Measurements from ENCODE around the gene RNF141.

Gene RNF141

GRCh38 chr11:10580623-10581022 lies 39.6 kb upstream of the RNF141 start:
- Histone ChIP-seq H2AFZ (ENCODE audit: low read depth, low read length) (no peak overlapping the region), H4K20me1 (ENCODE audit: insufficient read depth, low read length) (no peaks in the 10 kb centered on the region), H3K36me3 (ENCODE audit: insufficient read depth, low read length) (no peaks in the 10 kb centered on the region)

DNA sequence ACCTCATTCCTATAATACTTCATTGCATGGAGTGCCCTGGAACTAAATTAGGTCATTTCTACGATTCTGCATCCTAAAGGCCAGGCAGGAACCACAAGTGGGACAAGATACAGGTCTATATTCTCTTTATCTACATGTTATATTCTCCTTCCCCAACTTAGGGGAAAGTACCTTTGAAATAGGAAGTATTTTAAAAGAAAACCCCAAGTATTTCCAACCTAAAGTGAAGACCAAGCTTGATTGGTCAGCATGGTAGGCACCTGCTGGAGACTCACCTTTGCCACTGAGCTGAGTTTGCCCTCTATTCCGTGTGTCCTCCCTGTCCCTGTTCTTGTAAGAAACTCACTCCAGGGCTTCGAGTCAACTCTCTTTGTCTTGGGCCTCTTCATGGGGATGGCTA lies 38.7 kb upstream of the RNF141 start:
- no peak for ATAC-seq (ENCODE audit: insufficient read depth, low read depth)
- H3K4me2 ChIP-seq (ENCODE audit: insufficient read depth, low read length), result no peak overlapping the region

More at GRCh38 chr11:10580623-10581022, 39.6 kb upstream of the RNF141 start:
- H3K27me3 ChIP-seq (ENCODE audit: insufficient read depth, low read length, poor library complexity), result peaks cover 14% of the 10 kb centered on the region
- no peaks in the 10 kb centered on the region for H3K9me3 ChIP-seq (ENCODE audit: insufficient read depth, low read length, severe bottlenecking)
- DNase-seq (no peak), ATAC-seq (ENCODE audit: insufficient read depth, low read depth) (no peak)
- TF ChIP-seq, protein P1, sequence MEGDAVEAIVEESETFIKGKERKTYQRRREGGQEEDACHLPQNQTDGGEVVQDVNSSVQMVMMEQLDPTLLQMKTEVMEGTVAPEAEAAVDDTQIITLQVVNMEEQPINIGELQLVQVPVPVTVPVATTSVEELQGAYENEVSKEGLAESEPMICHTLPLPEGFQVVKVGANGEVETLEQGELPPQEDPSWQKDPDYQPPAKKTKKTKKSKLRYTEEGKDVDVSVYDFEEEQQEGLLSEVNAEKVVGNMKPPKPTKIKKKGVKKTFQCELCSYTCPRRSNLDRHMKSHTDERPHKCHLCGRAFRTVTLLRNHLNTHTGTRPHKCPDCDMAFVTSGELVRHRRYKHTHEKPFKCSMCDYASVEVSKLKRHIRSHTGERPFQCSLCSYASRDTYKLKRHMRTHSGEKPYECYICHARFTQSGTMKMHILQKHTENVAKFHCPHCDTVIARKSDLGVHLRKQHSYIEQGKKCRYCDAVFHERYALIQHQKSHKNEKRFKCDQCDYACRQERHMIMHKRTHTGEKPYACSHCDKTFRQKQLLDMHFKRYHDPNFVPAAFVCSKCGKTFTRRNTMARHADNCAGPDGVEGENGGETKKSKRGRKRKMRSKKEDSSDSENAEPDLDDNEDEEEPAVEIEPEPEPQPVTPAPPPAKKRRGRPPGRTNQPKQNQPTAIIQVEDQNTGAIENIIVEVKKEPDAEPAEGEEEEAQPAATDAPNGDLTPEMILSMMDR (IDR thresholded peaks at IDR 0.05; ENCODE audit: borderline replicate concordance, extremely low read depth, low read length, poor library complexity, severe bottlenecking), result no peak
- no peak for TF ChIP-seq EZH2 (IDR thresholded peaks at IDR 0.05; ENCODE audit: borderline replicate concordance, low read depth, low read length, severe bottlenecking)
- H3K9ac ChIP-seq (ENCODE audit: low read depth, low read length), result no peak overlapping the region
- H3K79me2 ChIP-seq (ENCODE audit: insufficient read depth, low read length), result no peaks in the 10 kb centered on the region
- no peak overlapping the region for H3K27ac ChIP-seq (ENCODE audit: low read length)
- no peak overlapping the region for H3K4me3 ChIP-seq (ENCODE audit: low read depth in 1 of 2, low read length in 2 of 2)
- H3K4me1 ChIP-seq (ENCODE audit: insufficient read depth, low read length), result no peaks in the 10 kb centered on the region
- H3K4me2 ChIP-seq (ENCODE audit: insufficient read depth, low read length), result no peak overlapping the region

DNA sequence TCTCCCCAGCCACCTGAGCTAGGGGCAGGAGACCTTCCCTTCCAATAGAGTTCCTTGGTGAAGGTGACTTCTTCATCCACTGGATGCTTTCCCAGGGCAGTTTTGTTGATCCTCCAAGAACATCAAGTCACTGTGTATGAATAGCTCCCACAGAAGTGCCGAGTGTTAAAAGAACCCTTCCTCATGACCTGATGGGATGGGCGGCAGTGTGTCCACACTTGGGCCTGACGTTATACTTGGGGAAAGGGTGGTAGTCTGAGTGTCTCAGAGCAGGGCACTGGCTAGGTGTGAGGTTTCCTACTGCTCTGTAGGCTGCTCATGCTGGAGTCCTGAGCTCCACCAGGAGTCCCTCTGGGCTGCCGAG lies 35.0 kb upstream of the RNF141 start:
- H3K27ac ChIP-seq (ENCODE audit: low read length), result no peak overlapping the region
- H3K36me3 ChIP-seq (ENCODE audit: insufficient read depth, low read length), result no peaks in the 10 kb centered on the region
- TF ChIP-seq, protein P1 (IDR thresholded peaks at IDR 0.05; ENCODE audit: borderline replicate concordance, extremely low read depth, low read length, poor library complexity, severe bottlenecking), result no peak
- no peak for TF ChIP-seq EZH2 (IDR thresholded peaks at IDR 0.05; ENCODE audit: borderline replicate concordance, low read depth, low read length, severe bottlenecking)
- H3K4me1 ChIP-seq (ENCODE audit: insufficient read depth, low read length), result no peaks in the 10 kb centered on the region
- H3K4me2 ChIP-seq (ENCODE audit: insufficient read depth, low read length), result no peak overlapping the region
- no peak for ATAC-seq (ENCODE audit: insufficient read depth, low read depth)
- no peak overlapping the region for H2AFZ ChIP-seq (ENCODE audit: low read depth, low read length)
- H3K9ac ChIP-seq (ENCODE audit: low read depth, low read length), result no peak overlapping the region
- H3K79me2 ChIP-seq (ENCODE audit: insufficient read depth, low read length), result no peaks in the 10 kb centered on the region
- H4K20me1 ChIP-seq (ENCODE audit: insufficient read depth, low read length), result no peaks in the 10 kb centered on the region
- peaks cover 14% of the 10 kb centered on the region for H3K27me3 ChIP-seq (ENCODE audit: insufficient read depth, low read length, poor library complexity)
- H3K9me3 ChIP-seq (ENCODE audit: insufficient read depth, low read length, severe bottlenecking), result no peaks in the 10 kb centered on the region
- no peak overlapping the region for H3K4me3 ChIP-seq (ENCODE audit: low read depth in 1 of 2, low read length in 2 of 2)
- no peak for DNase-seq

More for the DNA sequence above, 38.7 kb upstream of the RNF141 start:
- no peak overlapping the region for H3K4me3 ChIP-seq (ENCODE audit: low read depth in 1 of 2, low read length in 2 of 2)
- H3K79me2 ChIP-seq (ENCODE audit: insufficient read depth, low read length), result no peaks in the 10 kb centered on the region
- peaks cover 14% of the 10 kb centered on the region for H3K27me3 ChIP-seq (ENCODE audit: insufficient read depth, low read length, poor library complexity)
- H3K4me1 ChIP-seq (ENCODE audit: insufficient read depth, low read length), result no peaks in the 10 kb centered on the region
- no peaks in the 10 kb centered on the region for H3K9me3 ChIP-seq (ENCODE audit: insufficient read depth, low read length, severe bottlenecking)
- no peaks in the 10 kb centered on the region for H4K20me1 ChIP-seq (ENCODE audit: insufficient read depth, low read length)
- H3K36me3 ChIP-seq (ENCODE audit: insufficient read depth, low read length), result no peaks in the 10 kb centered on the region
- H2AFZ ChIP-seq (ENCODE audit: low read depth, low read length), result no peak overlapping the region
- H3K27ac ChIP-seq (ENCODE audit: low read length), result no peak overlapping the region
- DNase-seq, result no peak
- TF ChIP-seq, protein P1 (IDR thresholded peaks at IDR 0.05; ENCODE audit: borderline replicate concordance, extremely low read depth, low read length, poor library complexity, severe bottlenecking), result no peak
- TF ChIP-seq EZH2 (IDR thresholded peaks at IDR 0.05; ENCODE audit: borderline replicate concordance, low read depth, low read length, severe bottlenecking), result no peak
- no peak overlapping the region for H3K9ac ChIP-seq (ENCODE audit: low read depth, low read length)
